Endothelial cell of umbilical vein (primary cell): ENCODE measurements around the gene TIMELESS. TPM values are rescaled to one million over a fixed set of nuclear protein-coding genes. Genes with fewer than 3 reads are reported as not detected.

ENCODE experiments used
- BruUV-seq: library from RNA; stranded (reverse); fragments of 400-500 nt; replicated peaks from 2 replicates; lab custom pipeline; 2021; lab: Mats Ljungman, UMichigan
- CTCF ChIA-PET: fragments of 300-600, 350-600 bp; sonication (Branson Sonifier 250); formaldehyde crosslinking; loops from one replicate; lab custom pipeline; 2021; ENCODE audit warnings: antibody characterized with exemption, inconsistent platforms; lab: Charles Lee
- POLR2A ChIA-PET: fragments of 300-600, 350-600 bp; sonication (Branson Sonifier 250); formaldehyde crosslinking; loops from one replicate; lab custom pipeline; 2021; ENCODE audit warnings: antibody characterized with exemption, inconsistent platforms; lab: Charles Lee
- DNase-seq: peaks from one replicate; pipeline ENCODE4 v3.0.0-alpha.2; 2011; ENCODE audit warnings: low read depth, low spot score
- FAIRE-seq: peaks from 2 replicates; lab custom pipeline; 2011; peaks lifted over from hg19 to GRCh38; lab: Jason Lieb, UNC
- H2AFZ ChIP-seq: 2 replicates; pipeline ENCODE4 v1.6.0; 2012; ENCODE audit warnings: low read depth, low read length, control low read depth, inconsistent platforms
- H3K27ac ChIP-seq: 2 replicates; pipeline ENCODE4 v1.5.1; 2011; ENCODE audit warnings: low read depth, mild to moderate bottlenecking, control low read depth, low read length, moderate library complexity; ENCODE audit not compliant: insufficient read depth
- H3K27me3 ChIP-seq, 2 experiments: 2 replicates each; pipeline versions ENCODE4 v1.6.0 to v1.6.1; 2011; ENCODE audit warnings: low read length in 2 of 2, mixed read lengths in 1 of 2; ENCODE audit not compliant: control insufficient read depth in 2 of 2, insufficient read depth in 2 of 2
- H3K36me3 ChIP-seq, 2 experiments: 2 replicates in 1 of 2; 3 replicates in 1 of 2; pipeline ENCODE4 v1.5.1; 2011; ENCODE audit warnings: low read length in 2 of 2, mild to moderate bottlenecking in 1 of 2, moderate library complexity in 1 of 2; ENCODE audit not compliant: control insufficient read depth in 2 of 2, insufficient read depth in 2 of 2; ENCODE audit errors: extremely low read depth in 1 of 2
- H3K4me1 ChIP-seq: 3 replicates; pipeline ENCODE4 v1.5.1; 2011; ENCODE audit warnings: mild to moderate bottlenecking, low read length; ENCODE audit not compliant: control insufficient read depth, insufficient read depth; ENCODE audit errors: extremely low read depth
- H3K4me2 ChIP-seq: 2 replicates; pipeline ENCODE4 v1.6.1; 2011; ENCODE audit warnings: low read length, control low read depth, mixed read lengths; ENCODE audit not compliant: insufficient read depth
- H3K4me3 ChIP-seq, 3 experiments: fragments of 200-600 bp in 1 of 3; sonication (generic), shearing (Covaris generic) in 1 of 3; replicated peaks in 1 of 3; 2 replicates each; pipeline ENCODE4 v1.5.1; 2011 to 2016; ENCODE audit warnings: control low read depth in 3 of 3, low read length in 3 of 3, mild to moderate bottlenecking in 2 of 3, inconsistent platforms in 1 of 3, low read depth in 1 of 3, moderate library complexity in 1 of 3; ENCODE audit not compliant: insufficient read depth in 1 of 3
- H3K79me2 ChIP-seq: 2 replicates; pipeline ENCODE4 v1.6.0; 2012; ENCODE audit warnings: low read length, inconsistent platforms; ENCODE audit not compliant: control insufficient read depth, insufficient read depth
- H3K9ac ChIP-seq: replicated peaks from 2 replicates; pipeline ENCODE3; 2011; ENCODE audit warnings: low read length, control low read depth; ENCODE audit not compliant: insufficient read depth; ENCODE audit errors: extremely low read depth
- H3K9me1 ChIP-seq: replicated peaks from 3 replicates; pipeline ENCODE4 v1.6.0; 2011; ENCODE audit warnings: mild to moderate bottlenecking, low read length; ENCODE audit not compliant: control insufficient read depth, insufficient read depth; ENCODE audit errors: extremely low read depth
- H3K9me3 ChIP-seq: replicated peaks from 2 replicates; pipeline ENCODE4 v1.5.1; 2012; ENCODE audit warnings: low read length, inconsistent platforms; ENCODE audit not compliant: control insufficient read depth, insufficient read depth
- H4K20me1 ChIP-seq: replicated peaks from 2 replicates; pipeline ENCODE3; 2011; ENCODE audit warnings: mild to moderate bottlenecking, low read length; ENCODE audit not compliant: control insufficient read depth, insufficient read depth; ENCODE audit errors: extremely low read depth
- EZH2 ChIP-seq: IDR thresholded peaks from 2 replicates; pipeline ENCODE4 v1.6.1; 2012; ENCODE audit warnings: borderline replicate concordance, low read depth, mild to moderate bottlenecking, moderate library complexity, low read length, inconsistent platforms; ENCODE audit not compliant: severe bottlenecking
- GATA2 ChIP-seq: IDR thresholded peaks from 2 replicates; pipeline ENCODE4 v1.7.0; 2011; ENCODE audit warnings: low read depth, mild to moderate bottlenecking, moderate library complexity, mixed read lengths, low read length; ENCODE audit not compliant: insufficient read length, insufficient read depth
- JUN ChIP-seq: IDR thresholded peaks from 2 replicates; pipeline ENCODE4 v1.6.1; 2011; ENCODE audit warnings: borderline replicate concordance, low read depth; ENCODE audit not compliant: insufficient read length, insufficient read depth
- MYC ChIP-seq: IDR thresholded peaks from one replicate; pipeline ENCODE4 v1.6.1; 2011; ENCODE audit warnings: mild to moderate bottlenecking, low read depth, low read length
- dilution Hi-C: fragments of 300-500 bp; cut with MboI; formaldehyde crosslinking; loops from one replicate; pipeline ENCODE4 v1.15.0; 2019; ENCODE audit warnings: low sequenced_read_pairs; ENCODE audit not compliant: extremely low pct_ligation_motif_present
- intact Hi-C: fragments of 100-400 bp; cut with micrococcal nuclease; formaldehyde crosslinking; loops from one replicate; pipeline ENCODE4 v1.10.0; 2022
- polyA plus RNA-seq, 4 experiments: library from polyadenylated mRNA; depleted of rRNA in 3 of 4; stranded (reverse) in 3 of 4; unstranded in 1 of 4; fragments of >200 nt; gene quantifications; 2 replicates each; pipeline versions ENCODE4 v1.2.1 to v1.2.3, GENCODE V29; 2011 to 2012; ENCODE audit warnings: missing spikeins in 1 of 4
- total RNA-seq: library from RNA; stranded (reverse); gene quantifications from 2 replicates; pipeline ENCODE4 v1.2.3, GENCODE V29; 2021
- TF ChIP-seq, protein P1 (sequence below), 2 donors: IDR thresholded peaks; 1 replicate in 1 of 2; 2 replicates in 1 of 2; pipeline ENCODE4 v1.5.1; 2011; ENCODE audit warnings: low read length in 2 of 2, mild to moderate bottlenecking in 2 of 2, moderate library complexity in 2 of 2, control low read depth in 1 of 2, inconsistent platforms in 1 of 2, low read depth in 1 of 2; ENCODE audit not compliant: insufficient read depth in 1 of 2; ENCODE audit errors: extremely low read depth in 1 of 2

The TIMELESS gene
- total and polyA plus RNA-seq, 2 donors (not counting 3 experiments of a cell fraction or from before 2014, with no cell fraction given) = 6.1 to 28.2 TPM

- Histone ChIP-seq H3K9ac (no peak overlapping the region), H2AFZ (no peak overlapping the region), H3K4me1 (no peaks in the 10 kb centered on the region), H3K9me3 (no peaks in the 10 kb centered on the region), H4K20me1 (no peaks in the 10 kb centered on the region), H3K36me3 (peaks cover 0 to 4% of the 10 kb centered on the region in 2 experiments), H3K27me3 (no peaks in the 10 kb centered on the region), H3K4me3 (no peak overlapping the region), H3K4me2 (no peak overlapping the region), H3K79me2 (no peaks in the 10 kb centered on the region), H3K27ac (no peak overlapping the region), H3K9me1 (no peaks in the 10 kb centered on the region)
- no TSS peak for BruUV-seq
- no peak for FAIRE-seq
- POLR2A ChIA-PET = no interaction called here
- dilution Hi-C loops (no loop called here), intact Hi-C loops (no loop called here)
- CTCF ChIA-PET = no interaction called here
- TF ChIP-seq JUN = no peak
- no peak for DNase-seq
Observed at GRCh38 chr12:56476143-56476542, 26.9 kb upstream of the TIMELESS start.

DNA sequence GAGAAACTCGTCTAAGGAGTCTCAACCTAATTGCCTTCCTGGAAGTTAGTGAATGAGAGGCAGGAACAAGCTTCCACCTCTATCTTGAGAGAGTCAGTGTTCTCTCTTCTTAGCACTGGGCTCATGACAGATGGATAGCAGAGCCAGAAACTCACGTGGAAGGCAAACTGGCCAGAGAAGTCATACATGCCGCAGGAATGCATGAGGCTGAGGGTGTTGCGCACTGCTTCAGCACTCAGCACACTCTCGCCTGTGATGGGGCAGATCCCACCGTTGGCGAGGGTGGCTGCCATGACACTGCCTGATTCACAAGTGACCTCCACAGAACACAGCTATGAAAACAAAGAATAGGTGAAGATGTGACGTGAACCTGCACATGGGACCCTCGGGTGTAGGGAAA, 25.2 kb upstream of the TIMELESS start:
- DNase-seq (no peak), FAIRE-seq (no peak)
- H3K9ac ChIP-seq = no peak overlapping the region
- no peaks in the 10 kb centered on the region for H4K20me1 ChIP-seq
- POLR2A ChIA-PET = no interaction called here
- H3K27me3 ChIP-seq = no peaks in the 10 kb centered on the region
- no peaks in the 10 kb centered on the region for H3K9me1 ChIP-seq
- intact Hi-C loops (no loop called here), dilution Hi-C loops (no loop called here)
- BruUV-seq = no TSS peak
- no peak overlapping the region for H3K4me3 ChIP-seq
- no peak overlapping the region for H2AFZ ChIP-seq
- H3K4me2 ChIP-seq = no peak overlapping the region
- H3K79me2 ChIP-seq = peaks cover 6% of the 10 kb centered on the region
- no peaks in the 10 kb centered on the region for H3K9me3 ChIP-seq
- H3K36me3 ChIP-seq = peaks cover 0 to 4% of the 10 kb centered on the region in 2 experiments
- H3K4me1 ChIP-seq = peaks cover 3% of the 10 kb centered on the region
- H3K27ac ChIP-seq = no peak overlapping the region
- CTCF ChIA-PET = interaction anchor here (1.6 kb wide), 1 partner anchor 10 kb away, joined by 3 read pairs; no protein-coding TSS in a partner anchor
- TF ChIP-seq MYC (no peak), EZH2 (no peak), GATA2 (no peak), JUN (no peak)
- TF ChIP-seq, protein P1, sequence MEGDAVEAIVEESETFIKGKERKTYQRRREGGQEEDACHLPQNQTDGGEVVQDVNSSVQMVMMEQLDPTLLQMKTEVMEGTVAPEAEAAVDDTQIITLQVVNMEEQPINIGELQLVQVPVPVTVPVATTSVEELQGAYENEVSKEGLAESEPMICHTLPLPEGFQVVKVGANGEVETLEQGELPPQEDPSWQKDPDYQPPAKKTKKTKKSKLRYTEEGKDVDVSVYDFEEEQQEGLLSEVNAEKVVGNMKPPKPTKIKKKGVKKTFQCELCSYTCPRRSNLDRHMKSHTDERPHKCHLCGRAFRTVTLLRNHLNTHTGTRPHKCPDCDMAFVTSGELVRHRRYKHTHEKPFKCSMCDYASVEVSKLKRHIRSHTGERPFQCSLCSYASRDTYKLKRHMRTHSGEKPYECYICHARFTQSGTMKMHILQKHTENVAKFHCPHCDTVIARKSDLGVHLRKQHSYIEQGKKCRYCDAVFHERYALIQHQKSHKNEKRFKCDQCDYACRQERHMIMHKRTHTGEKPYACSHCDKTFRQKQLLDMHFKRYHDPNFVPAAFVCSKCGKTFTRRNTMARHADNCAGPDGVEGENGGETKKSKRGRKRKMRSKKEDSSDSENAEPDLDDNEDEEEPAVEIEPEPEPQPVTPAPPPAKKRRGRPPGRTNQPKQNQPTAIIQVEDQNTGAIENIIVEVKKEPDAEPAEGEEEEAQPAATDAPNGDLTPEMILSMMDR (IDR thresholded peaks at IDR 0.05; ENCODE audit: extremely low read depth in 1 of 2, insufficient read depth in 1 of 2, low read depth in 1 of 2, low read length in 2 of 2) = no peak
